Measurements from ENCODE around the gene SFXN4.
"Not testable (repeated sequence)": the region's sequence is repeated elsewhere in the genome, so short reads cannot be mapped to it uniquely, and the experiment has no call there.

The SFXN4 gene

GRCh38 chr10:119161680-119162451 is 3.6 kb downstream of the SFXN4 start:
- H3K27me3 ChIP-seq (ENCODE audit: control insufficient read depth, insufficient read depth, low read length) = no peaks in the 10 kb centered on the region
- H3K9me3 ChIP-seq (replicated peaks; ENCODE audit: low read length) = no peaks in the 10 kb centered on the region
- H3K36me3 ChIP-seq (ENCODE audit: insufficient read depth, low read length) = peaks cover 10% of the 10 kb centered on the region
- peaks cover 20% of the 10 kb centered on the region for H3K4me1 ChIP-seq (ENCODE audit: control insufficient read depth, insufficient read depth, low read length)
- no peak overlapping the region for H3K9ac ChIP-seq (ENCODE audit: low read depth, low read length)
- H3K4me3 ChIP-seq (ENCODE audit: low read length) = no peak overlapping the region
- no peak overlapping the region for H3K4me2 ChIP-seq (ENCODE audit: low read length)

- Histone ChIP-seq H3K4me3 (ENCODE audit: low read length) (no peak overlapping the region), H3K9ac (ENCODE audit: low read depth, low read length) (no peak overlapping the region), H3K4me1 (ENCODE audit: control insufficient read depth, insufficient read depth, low read length) (peaks cover 8% of the 10 kb centered on the region), H3K36me3 (ENCODE audit: insufficient read depth, low read length) (peaks cover 21% of the 10 kb centered on the region), H3K4me2 (ENCODE audit: low read length) (no peak overlapping the region), H3K9me3 (replicated peaks; ENCODE audit: low read length) (no peaks in the 10 kb centered on the region), H3K27me3 (ENCODE audit: control insufficient read depth, insufficient read depth, low read length) (no peaks in the 10 kb centered on the region)
Measured at GRCh38 chr10:119159332-119159731, 6.2 kb downstream of the SFXN4 start.

- Histone ChIP-seq H3K4me2 (ENCODE audit: low read length) (no peak overlapping the region), H3K4me3 (ENCODE audit: low read length) (no peak overlapping the region), H3K36me3 (ENCODE audit: insufficient read depth, low read length) (peaks cover 20% of the 10 kb centered on the region), H3K27me3 (ENCODE audit: control insufficient read depth, insufficient read depth, low read length) (no peaks in the 10 kb centered on the region), H3K9me3 (replicated peaks; ENCODE audit: low read length) (no peaks in the 10 kb centered on the region), H3K9ac (ENCODE audit: low read depth, low read length) (no peak overlapping the region), H3K4me1 (ENCODE audit: control insufficient read depth, insufficient read depth, low read length) (no peaks in the 10 kb centered on the region)
Measured at GRCh38 chr10:119153661-119154060, 11.9 kb downstream of the SFXN4 start.

GRCh38 chr10:119153041-119153440 is 12.5 kb downstream of the SFXN4 start:
- H3K4me1 ChIP-seq (ENCODE audit: control insufficient read depth, insufficient read depth, low read length) = no peaks in the 10 kb centered on the region
- no peaks in the 10 kb centered on the region for H3K9me3 ChIP-seq (replicated peaks; ENCODE audit: low read length)
- peaks cover 20% of the 10 kb centered on the region for H3K36me3 ChIP-seq (ENCODE audit: insufficient read depth, low read length)
- H3K9ac ChIP-seq (ENCODE audit: low read depth, low read length) = no peak overlapping the region
- no peak overlapping the region for H3K4me2 ChIP-seq (ENCODE audit: low read length)
- no peaks in the 10 kb centered on the region for H3K27me3 ChIP-seq (ENCODE audit: control insufficient read depth, insufficient read depth, low read length)
- no peak overlapping the region for H3K4me3 ChIP-seq (ENCODE audit: low read length)

- peaks cover 27% of the 10 kb centered on the region for H3K36me3 ChIP-seq (ENCODE audit: insufficient read depth, low read length)
- H3K9me3 ChIP-seq (replicated peaks; ENCODE audit: low read length); H3K4me2 ChIP-seq (ENCODE audit: low read length); H3K4me3 ChIP-seq (ENCODE audit: low read length); H3K9ac ChIP-seq (ENCODE audit: low read depth, low read length); H3K4me1 ChIP-seq (ENCODE audit: control insufficient read depth, insufficient read depth, low read length); H3K27me3 ChIP-seq (ENCODE audit: control insufficient read depth, insufficient read depth, low read length): not testable (repeated sequence)
Measured at GRCh38 chr10:119151601-119152000, 13.9 kb downstream of the SFXN4 start.

GRCh38 chr10:119149729-119150128 is 15.8 kb downstream of the SFXN4 start:
- Histone ChIP-seq H3K4me1 (ENCODE audit: control insufficient read depth, insufficient read depth, low read length) (no peaks in the 10 kb centered on the region), H3K27me3 (ENCODE audit: control insufficient read depth, insufficient read depth, low read length) (no peaks in the 10 kb centered on the region), H3K9me3 (replicated peaks; ENCODE audit: low read length) (no peaks in the 10 kb centered on the region), H3K9ac (ENCODE audit: low read depth, low read length) (no peak overlapping the region), H3K4me2 (ENCODE audit: low read length) (no peak overlapping the region), H3K4me3 (ENCODE audit: low read length) (no peak overlapping the region), H3K36me3 (ENCODE audit: insufficient read depth, low read length) (peaks cover 18% of the 10 kb centered on the region)

GRCh38 chr10:119149157-119149556 is 16.4 kb downstream of the SFXN4 start:
- H3K36me3 ChIP-seq (ENCODE audit: insufficient read depth, low read length) = peaks cover 16% of the 10 kb centered on the region
- no peaks in the 10 kb centered on the region for H3K4me1 ChIP-seq (ENCODE audit: control insufficient read depth, insufficient read depth, low read length)
- H3K4me2 ChIP-seq (ENCODE audit: low read length) = no peak overlapping the region
- H3K9ac ChIP-seq (ENCODE audit: low read depth, low read length) = no peak overlapping the region
- H3K4me3 ChIP-seq (ENCODE audit: low read length) = no peak overlapping the region
- H3K27me3 ChIP-seq (ENCODE audit: control insufficient read depth, insufficient read depth, low read length) = no peaks in the 10 kb centered on the region
- H3K9me3 ChIP-seq (replicated peaks; ENCODE audit: low read length) = no peaks in the 10 kb centered on the region

GRCh38 chr10:119143657-119144056 is 21.9 kb downstream of the SFXN4 start:
- Histone ChIP-seq H3K9me3 (replicated peaks; ENCODE audit: low read length) (no peaks in the 10 kb centered on the region), H3K36me3 (ENCODE audit: insufficient read depth, low read length) (peaks cover 12% of the 10 kb centered on the region), H3K27me3 (ENCODE audit: control insufficient read depth, insufficient read depth, low read length) (no peaks in the 10 kb centered on the region), H3K4me3 (ENCODE audit: low read length) (no peak overlapping the region), H3K9ac (ENCODE audit: low read depth, low read length) (no peak overlapping the region), H3K4me2 (ENCODE audit: low read length) (no peak overlapping the region), H3K4me1 (ENCODE audit: control insufficient read depth, insufficient read depth, low read length) (no peaks in the 10 kb centered on the region)

- no peaks in the 10 kb centered on the region for H3K27me3 ChIP-seq (ENCODE audit: control insufficient read depth, insufficient read depth, low read length)
- no peaks in the 10 kb centered on the region for H3K9me3 ChIP-seq (replicated peaks; ENCODE audit: low read length)
- no peak overlapping the region for H3K9ac ChIP-seq (ENCODE audit: low read depth, low read length)
- H3K4me2 ChIP-seq (ENCODE audit: low read length) = no peak overlapping the region
- H3K36me3 ChIP-seq (ENCODE audit: insufficient read depth, low read length) = no peaks in the 10 kb centered on the region
- no peaks in the 10 kb centered on the region for H3K4me1 ChIP-seq (ENCODE audit: control insufficient read depth, insufficient read depth, low read length)
- no peak overlapping the region for H3K4me3 ChIP-seq (ENCODE audit: low read length)
Measured at GRCh38 chr10:119140603-119141245, 24.8 kb downstream of the SFXN4 start.

GRCh38 chr10:119139464-119140067 is 25.9 kb downstream of the SFXN4 start:
- H3K36me3 ChIP-seq (ENCODE audit: insufficient read depth, low read length) = no peaks in the 10 kb centered on the region
- no peaks in the 10 kb centered on the region for H3K9me3 ChIP-seq (replicated peaks; ENCODE audit: low read length)
- H3K4me3 ChIP-seq (ENCODE audit: low read length) = no peak overlapping the region
- H3K4me2 ChIP-seq (ENCODE audit: low read length) = no peak overlapping the region
- no peaks in the 10 kb centered on the region for H3K27me3 ChIP-seq (ENCODE audit: control insufficient read depth, insufficient read depth, low read length)
- peaks cover 6% of the 10 kb centered on the region for H3K4me1 ChIP-seq (ENCODE audit: control insufficient read depth, insufficient read depth, low read length)
- H3K9ac ChIP-seq (ENCODE audit: low read depth, low read length) = no peak overlapping the region

GRCh38 chr10:119138346-119139306 is 26.9 kb downstream of the SFXN4 start:
- peaks cover 6% of the 10 kb centered on the region for H3K4me1 ChIP-seq (ENCODE audit: control insufficient read depth, insufficient read depth, low read length)
- no peak overlapping the region for H3K9ac ChIP-seq (ENCODE audit: low read depth, low read length)
- H3K4me3 ChIP-seq (ENCODE audit: low read length) = no peak overlapping the region
- H3K4me2 ChIP-seq (ENCODE audit: low read length) = no peak overlapping the region
- H3K36me3 ChIP-seq (ENCODE audit: insufficient read depth, low read length) = peaks cover 5% of the 10 kb centered on the region
- no peaks in the 10 kb centered on the region for H3K27me3 ChIP-seq (ENCODE audit: control insufficient read depth, insufficient read depth, low read length)
- H3K9me3 ChIP-seq (replicated peaks; ENCODE audit: low read length) = no peaks in the 10 kb centered on the region
